DMS79 treated with DMSO at 0.1 percent for 48 hours (cell line): ENCODE data around the gene GSTM2.

Source experiments
- DNase-seq: peaks from one replicate; lab custom pipeline; 2025; lab: John Stamatoyannopoulos, UW

Gene GSTM2

DNA sequence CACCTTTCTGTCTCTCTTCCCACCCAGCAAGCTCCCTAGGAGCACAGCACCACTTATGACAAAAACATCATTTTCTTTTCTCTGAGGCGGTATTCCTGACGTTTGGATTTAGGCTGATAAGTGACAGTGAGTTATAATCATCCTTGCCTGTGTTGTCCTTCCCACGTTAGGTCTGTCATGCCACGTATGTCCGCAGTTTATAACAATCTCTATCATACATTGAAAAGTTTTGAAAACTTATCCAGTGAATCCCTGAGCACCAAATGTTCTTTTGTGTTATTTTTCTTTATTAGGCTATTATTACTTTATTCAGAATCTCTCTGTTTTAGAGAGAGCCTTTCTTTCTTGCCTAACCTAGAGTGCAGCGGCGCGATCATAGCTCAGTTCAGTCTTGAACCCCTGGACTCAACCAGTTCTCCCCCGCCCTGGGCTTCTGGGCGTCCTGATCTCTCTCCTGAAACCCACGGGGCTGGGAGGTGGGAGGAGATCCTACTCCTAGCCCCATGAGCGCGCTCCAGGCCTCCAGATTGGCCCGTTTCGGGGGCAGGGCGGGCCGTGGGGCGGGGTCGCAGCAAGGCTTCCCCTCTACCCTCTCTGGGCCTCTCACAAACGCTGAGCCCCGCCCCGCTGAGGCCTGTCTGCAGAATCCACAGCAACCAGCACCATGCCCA, at the start of gene GSTM2:
TSS of gene GSTM2 (plus strand) at position 606 of the 671 bp plus-strand sequence. CDS start at position 665, 59 bp downstream.
- DNase-seq: no peak

DNA sequence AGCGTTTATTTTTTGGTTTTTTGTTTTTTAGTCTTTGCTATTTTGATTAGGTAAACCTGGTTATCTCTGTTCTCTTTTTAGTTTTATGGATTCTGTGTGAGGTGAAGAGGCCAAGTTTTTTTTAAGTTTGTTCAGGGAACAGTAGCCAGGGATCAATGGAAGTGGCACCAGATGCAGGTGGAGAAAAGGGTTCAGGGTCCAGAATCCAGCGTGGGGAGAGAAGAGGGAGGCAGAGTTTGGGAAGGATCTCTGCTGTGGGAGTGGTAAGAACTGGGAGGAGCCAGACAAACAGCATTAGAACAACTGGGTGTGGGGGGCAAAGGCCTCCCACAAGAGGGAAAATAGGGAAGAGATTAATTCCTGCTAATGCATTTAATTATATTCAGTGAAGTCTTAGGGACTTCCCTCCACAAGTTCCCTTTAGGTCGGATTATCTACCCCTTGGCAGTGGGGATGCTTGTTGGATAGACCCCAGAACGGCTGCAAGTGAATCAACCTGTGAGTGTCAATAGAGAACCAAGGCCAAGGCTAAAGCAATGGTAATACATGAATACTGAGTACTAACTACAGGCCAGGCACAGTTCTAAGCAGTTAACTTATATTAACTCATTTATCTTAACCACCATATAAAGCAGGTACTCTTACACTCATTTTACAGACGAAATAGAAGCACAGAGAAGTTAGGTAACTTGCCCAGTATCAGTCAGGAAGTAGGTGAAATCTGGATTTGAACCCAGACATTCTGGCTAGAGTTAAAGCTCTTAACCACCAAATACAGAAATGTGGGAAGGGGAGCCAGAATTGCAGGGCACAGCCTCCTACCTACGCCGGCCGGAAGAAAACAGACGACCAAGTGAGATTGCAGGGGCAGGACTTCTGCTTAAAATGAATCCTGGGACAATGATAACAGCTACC, 48.9 kb upstream of the GSTM2 start:
- DNase-seq: no peak

DNA sequence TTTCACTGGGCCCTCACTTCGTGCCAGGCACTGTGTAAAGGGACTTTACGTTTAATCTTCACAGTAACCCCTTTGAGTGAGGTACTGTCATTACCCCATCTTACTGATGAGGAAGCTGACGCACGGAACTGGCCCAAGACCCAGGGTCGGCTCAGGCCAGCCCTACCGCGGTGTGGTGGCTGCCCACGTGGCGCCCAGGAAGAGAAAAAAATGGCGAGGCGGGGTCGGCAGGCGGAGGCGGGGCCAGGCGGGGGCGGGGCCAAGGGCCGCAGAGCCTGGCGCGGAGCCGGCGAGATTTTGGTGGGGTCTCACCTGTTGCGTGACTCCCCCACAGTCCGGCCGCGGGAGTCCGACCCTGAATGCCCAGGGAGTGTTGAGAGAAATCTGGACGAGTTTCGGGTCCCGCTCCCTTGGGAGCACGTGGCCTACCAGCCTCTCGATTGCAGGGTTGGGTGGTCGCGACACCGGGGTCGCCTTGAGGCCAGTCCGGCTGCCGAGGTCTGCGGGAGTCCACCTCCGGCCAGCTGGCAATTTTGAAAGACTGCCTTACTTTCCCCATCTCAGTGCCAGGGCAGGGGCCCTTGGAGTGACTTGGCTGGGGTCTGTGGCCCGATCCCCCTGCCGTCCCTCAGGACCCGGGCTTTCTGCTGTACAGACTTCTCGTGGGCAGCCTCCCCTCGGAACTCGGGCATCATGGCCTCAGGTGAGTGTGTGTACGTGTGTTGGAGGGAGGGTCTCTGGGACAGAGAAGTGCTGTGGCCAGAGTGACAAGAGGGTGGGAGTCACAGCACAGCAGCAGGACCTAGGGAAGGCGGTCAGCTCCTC, 48.1 kb upstream of the GSTM2 start, which contains the start of the genes AMPD2 and GNAT2:
TSS of gene AMPD2 (plus strand) at position 262 of the 825 bp plus-strand sequence. CDS start 1,339 bp downstream, outside the sequence.
TSS of gene GNAT2 (minus strand) at position 41 of the 825 bp plus-strand sequence. CDS start 6,746 bp downstream, outside the sequence.
- peak; percentile 35 for DNase-seq

DNA sequence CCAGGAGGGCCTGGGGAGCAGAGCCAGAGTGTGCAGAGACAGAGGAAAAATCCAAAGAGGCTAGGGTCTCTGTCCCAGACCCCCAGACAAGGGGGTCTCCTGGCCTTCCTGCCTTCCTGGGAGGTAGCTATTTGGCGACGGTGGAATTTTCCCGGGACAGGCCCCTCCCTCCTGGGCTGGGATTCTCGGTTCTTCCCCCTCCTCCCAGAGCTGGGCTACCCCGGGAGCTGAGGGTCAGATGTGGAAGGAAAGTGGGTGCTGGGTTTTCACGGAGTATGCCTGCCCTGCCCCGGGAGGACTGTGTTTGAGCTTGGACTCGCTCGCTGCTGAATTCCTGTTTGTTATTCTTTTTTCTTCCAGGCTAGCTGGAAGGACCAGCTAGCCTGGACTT, 47.5 kb upstream of the GSTM2 start:
- peak; percentile 49 for DNase-seq

DNA sequence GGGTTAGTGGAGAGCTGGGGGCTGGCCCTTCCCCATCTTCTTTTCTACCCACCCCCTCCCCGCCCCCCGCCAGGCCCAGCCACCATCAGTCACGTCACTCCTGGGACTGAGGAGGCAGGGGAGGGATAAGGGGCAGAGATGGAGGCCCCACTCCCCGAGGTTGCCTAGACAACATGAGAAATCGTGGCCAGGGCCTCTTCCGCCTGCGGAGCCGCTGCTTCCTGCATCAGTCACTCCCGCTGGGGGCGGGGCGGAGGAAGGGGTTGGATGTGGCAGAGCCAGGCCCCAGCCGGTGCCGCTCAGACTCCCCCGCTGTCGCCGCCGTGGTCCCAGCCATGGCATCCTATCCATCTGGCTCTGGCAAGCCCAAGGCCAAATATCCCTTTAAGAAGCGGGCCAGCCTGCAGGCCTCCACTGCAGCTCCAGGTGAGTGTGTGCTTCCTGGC, 47.0 kb upstream of the GSTM2 start:
- peak; percentile 93 for DNase-seq

DNA sequence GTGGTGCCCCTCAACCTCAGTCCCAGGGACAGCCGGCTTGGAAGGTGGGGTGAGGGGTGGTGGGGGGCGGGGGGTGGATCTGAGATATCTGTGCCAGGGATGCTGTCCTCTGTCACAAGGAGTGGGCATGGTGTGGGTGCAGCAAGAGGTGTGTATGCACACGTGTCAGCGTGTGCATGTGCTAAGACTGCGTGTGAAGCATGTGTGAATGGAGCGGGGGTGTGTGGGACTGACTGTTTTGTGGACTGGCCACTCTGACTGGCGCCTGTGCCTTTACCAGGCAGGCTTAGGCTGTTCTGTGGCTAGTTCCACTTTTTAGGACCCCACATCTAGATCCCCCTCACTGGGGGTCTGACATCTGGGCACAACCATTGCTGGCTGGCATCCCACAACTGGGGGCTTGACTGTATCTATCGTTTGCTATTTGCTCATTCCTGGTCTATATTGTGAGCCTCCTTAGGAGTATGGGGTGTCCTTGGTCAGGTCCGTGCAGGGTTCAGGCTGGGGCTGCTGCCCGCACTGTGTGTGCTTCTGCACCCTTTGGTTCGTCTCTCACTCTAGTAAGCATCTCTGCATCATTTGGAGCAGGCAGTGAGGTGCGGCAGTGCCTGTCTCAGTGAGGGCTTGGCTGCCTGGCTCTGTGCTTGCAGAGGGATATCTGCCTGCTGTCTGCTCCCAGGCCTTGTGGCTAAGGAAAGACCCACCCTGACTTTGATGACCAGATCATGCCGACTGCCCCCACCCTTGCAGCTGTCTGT, 46.3 kb upstream of the GSTM2 start:
- DNase-seq: no peak

DNA sequence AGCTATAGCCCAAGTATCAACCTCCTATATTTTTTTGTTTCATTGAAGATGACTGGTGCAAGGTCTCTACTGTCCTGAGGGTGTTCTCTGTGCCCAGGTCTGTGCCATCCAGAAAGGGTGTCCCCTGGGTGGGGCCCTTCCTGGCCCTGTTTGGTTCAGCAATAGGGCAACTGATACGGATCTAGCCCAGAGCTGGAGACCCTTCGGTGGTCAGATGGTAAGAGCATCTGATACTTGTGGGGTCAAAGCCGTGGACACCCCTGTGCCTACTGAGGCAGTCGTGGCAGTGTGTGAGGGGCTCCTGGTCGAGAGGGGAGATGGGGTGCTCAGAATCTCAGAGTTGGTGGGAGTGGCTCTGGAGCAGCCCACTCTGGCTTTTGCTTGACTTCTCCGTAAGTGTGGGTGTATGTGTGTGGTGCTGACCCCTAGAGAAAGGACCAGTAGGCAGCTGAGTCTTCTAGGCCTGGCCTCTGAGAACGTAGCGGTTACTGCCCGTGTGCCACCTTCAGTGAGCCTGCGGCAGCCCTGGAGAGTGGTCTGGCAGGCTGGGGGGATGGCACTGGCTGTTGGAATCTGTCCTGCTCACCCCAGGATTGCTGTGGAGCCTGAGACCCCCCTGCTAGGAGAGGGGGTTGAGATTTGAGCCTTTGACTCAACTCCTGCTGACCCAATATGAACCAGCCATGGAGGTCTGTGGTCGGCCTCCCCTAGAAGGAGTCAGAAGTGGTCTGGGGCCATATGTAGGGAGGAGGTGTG, 45.5 kb upstream of the GSTM2 start:
- DNase-seq: no peak

DNA sequence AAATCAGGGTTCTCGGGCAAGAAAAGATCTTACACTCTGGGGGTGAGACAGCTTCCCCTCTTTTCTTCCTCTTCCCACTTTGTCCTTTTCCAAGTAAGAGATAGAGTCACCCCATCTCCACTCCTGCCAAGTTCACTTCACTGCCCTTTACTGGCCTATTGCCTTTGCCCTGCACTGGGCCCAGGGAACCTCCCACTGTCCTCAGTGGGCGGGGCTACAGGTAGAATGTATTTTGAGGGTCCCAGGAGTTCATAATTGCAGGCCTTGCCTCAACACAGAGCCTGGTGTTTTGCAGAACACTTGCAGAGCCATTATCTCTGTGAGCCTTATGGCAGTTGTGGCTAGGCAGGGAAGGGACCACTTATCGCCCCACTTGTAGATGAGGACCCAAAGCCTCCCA, 45.0 kb upstream of the GSTM2 start:
- DNase-seq: no peak

DNA sequence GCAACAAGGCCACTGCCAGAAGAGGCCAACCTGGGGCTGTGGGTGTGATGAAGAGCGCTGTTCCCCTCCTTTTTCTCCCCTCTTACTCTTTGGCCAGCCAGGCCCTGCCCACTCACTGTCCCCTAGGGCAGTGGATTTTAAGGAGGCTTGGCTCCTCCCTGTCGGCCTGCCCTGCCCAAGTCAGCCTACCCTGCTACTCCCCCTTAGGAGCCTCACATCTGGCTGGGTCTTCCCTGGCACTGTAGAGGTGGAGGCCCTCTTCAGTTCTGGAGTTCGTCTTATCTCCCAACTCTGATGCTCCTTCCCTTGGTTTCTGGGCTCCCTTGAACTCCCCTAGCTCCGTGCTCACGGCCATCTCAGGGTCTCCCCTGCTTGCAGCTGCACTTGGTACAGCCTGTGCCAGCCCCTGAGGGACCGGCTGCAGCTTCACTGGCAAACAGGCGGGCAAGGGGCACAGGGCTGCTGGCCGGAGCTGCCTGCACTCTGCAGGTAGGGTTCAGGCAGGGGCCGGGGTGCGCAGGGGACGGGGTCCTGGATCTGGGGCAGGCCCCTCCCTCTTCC, 44.2 kb upstream of the GSTM2 start:
- DNase-seq: peak; percentile 32

DNA sequence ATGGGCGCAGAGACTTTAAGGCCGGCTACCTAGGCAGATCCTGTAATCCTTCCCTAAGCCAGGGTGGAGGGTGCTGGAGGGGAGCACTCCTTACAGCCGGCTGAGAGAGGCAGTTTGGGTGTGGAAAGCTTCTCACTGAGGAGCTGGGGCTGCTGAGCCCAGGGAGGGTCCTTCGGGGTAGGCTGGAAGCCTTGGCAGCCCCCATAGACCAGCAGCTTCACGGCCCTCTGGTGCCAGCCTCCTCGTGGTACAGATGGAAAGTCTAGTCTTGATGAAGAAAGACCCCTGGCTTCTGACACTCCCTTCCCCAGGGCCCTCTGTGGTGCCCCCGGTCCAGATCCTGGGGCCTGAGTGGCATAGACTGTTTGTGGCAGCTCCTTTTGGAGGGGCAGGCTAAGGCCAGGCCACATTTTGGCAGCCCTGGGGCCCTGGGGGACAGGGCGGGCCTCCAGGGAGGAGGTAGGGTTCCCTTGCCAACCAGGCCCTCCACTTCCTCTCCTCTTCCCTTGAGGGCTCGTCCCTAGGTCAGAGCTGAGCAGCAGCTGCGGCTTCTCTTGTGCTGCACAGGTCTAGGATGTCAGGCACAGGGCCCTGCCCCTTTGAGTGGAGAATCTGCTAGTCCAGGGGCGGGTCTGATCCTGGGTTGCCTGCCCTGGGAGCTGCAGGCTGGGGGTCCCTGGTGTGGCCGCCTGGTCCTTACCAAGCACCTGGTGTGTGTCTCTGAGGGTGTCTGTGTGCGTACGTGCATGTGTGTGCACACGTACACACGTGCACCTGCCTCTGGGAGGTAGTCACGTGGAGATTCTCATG, 43.5 kb upstream of the GSTM2 start:
- DNase-seq: peak; percentile 70

DNA sequence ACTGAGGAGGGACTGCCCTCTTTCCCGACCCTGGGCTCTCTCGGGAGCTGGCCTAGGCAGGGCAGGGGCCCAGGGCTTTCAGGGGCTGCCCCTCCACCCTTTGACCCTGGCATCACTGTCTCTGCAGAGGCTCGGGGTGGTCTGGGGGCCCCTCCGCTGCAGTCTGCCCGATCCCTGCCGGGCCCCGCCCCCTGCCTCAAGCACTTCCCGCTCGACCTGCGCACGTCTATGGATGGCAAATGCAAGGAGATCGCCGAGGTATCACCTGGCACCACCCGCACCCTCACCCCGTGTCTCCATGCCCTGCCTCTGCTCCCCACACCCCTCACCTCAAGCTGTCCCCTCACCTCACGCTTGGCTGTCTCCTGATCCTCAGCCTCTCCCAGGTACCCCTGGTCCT, 42.7 kb upstream of the GSTM2 start:
- peak; percentile 44 for DNase-seq

DNA sequence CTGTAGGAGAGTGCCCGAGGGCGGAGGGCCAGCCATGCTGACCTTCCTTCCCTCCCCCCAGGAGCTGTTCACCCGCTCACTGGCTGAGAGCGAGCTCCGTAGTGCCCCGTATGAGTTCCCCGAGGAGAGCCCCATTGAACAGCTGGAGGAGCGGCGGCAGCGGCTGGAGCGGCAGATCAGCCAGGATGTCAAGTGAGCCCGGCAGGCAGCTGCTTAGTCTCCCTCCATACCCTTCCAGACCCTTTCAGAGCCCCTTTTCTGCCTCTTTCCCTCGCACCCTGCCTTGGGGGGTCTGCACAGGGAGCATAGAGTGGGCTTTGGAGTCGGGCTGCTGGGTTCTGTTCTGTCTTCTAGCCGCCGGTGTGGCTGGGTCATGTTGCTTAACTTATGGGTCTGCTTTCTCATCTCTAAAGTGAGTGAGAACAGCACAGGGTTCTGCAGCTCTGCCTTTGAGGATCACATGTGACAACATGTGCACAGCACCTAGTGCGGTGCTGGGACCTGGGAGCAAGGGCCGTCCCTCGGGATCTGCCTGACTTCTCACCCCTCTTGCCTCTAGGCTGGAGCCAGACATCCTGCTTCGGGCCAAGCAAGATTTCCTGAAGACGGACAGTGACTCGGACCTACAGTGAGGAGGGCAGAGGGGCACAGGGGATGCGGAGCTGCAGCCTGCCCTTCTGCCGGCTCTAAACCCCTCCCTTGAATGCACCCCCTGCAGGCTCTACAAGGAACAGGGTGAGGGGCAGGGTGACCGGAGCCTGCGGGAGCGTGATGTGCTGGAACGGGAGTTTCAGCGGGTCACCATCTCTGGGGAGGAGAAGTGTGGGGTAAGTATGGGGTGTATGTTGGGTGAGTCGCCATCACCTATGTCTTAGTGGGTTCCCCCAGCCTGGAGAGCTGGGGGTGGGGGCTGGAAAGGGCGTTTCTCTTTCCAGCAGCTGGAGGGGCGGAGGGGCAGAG, 42.0 kb upstream of the GSTM2 start:
- DNase-seq: peak; percentile 44

DNA sequence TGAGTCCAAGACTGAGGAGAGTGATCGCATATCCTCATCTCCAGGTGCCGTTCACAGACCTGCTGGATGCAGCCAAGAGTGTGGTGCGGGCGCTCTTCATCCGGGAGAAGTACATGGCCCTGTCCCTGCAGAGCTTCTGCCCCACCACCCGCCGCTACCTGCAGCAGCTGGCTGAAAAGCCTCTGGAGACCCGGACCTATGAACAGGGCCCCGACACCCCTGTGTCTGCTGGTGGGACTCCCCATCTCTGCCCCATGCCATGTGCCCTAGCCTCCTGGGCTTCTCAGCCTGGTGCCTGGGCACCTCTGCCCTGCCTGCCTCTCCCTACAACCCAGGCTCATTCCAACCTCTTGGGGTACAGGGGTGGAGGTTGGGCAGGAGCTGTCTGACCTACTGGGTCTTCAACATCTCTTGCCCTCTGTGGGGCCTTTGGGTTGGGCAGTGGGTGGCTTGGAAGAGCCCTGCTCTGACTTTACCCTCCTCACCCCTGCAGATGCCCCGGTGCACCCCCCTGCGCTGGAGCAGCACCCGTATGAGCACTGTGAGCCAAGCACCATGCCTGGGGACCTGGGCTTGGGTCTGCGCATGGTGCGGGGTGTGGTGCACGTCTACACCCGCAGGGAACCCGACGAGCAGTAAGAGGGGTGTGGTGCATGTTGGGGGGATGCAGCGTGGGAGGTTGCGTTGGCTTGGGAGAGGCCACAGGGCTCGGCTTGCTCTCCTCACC, 41.0 kb upstream of the GSTM2 start:
- DNase-seq: no peak

DNA sequence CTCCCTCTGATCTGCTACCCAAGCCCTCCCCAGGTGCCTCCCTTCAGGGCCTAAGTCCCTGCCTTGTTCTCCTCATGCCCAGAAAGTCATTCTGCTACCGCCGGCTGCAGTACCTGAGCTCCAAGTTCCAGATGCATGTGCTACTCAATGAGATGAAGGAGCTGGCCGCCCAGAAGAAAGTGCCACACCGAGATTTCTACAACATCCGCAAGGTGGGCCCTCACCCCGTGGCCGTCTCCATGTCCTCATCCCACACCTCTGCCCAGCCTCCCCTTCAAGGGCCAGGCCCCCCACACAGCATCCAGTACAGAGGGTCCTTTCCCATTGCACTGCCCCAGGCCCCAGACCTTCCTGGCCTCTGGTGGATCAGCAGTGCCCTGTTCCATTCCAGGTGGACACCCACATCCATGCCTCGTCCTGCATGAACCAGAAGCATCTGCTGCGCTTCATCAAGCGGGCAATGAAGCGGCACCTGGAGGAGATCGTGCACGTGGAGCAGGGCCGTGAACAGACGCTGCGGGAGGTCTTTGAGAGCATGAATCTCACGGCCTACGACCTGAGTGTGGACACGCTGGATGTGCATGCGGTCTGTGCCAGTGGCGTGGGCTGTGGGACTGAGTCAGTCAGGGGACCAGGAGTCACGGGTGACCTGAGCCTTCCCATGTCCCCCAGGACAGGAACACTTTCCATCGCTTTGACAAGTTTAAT, 40.0 kb upstream of the GSTM2 start:
- no peak for DNase-seq

DNA sequence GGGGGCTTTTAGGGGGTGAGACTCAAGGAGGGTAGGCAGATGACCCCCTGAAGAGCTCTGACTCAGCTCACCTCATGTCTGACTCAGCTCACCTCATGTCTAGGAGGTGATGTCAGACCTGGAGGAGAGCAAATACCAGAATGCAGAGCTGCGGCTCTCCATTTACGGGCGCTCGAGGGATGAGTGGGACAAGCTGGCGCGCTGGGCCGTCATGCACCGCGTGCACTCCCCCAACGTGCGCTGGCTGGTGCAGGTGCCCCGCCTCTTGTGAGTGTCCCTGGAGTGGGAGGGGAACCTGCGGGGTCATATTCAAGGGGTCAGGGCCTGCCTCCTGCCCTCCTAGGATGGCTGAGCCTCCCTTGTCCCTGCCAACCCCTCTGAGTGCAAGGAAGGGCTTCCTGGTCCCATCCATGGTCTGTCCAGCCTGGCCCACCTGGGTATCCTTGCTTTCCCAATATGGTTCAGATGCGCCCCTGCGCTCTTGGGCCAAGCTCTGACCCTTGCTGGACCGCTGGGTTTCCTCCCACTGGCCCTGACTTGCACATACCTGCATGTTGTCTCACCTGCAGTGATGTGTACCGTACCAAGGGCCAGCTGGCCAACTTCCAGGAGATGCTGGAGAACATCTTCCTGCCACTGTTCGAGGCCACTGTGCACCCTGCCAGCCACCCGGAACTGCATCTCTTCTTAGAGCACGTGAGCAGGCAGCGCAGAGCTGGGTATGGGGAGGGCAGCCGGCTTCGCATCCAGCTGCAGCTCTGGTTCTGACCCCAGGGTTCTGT, 39.1 kb upstream of the GSTM2 start:
- DNase-seq: no peak
